GM23338 (cell line): ENCODE data around the gene PABPN1. TPM values are rescaled to one million over a fixed set of nuclear protein-coding genes. Genes with fewer than 3 reads are reported as not detected.

Experiments used
- ATAC-seq: fragments of 200-7000 bp; cut with Tn5 transposase; 3 replicates; pipeline ENCODE4 v1.9.1; 2020
- DNase-seq: peaks from one replicate; pipeline ENCODE4 v3.0.0-alpha.2; 2015; ENCODE audit warnings: low spot score
- H2AFZ ChIP-seq: fragments of 200-600 bp; sonication (generic); 2 replicates; pipeline ENCODE4 v1.8.0; 2016; ENCODE audit warnings: antibody characterized with exemption, mild to moderate bottlenecking, moderate library complexity
- H3F3A ChIP-seq: fragments of 200-600 bp; sonication (generic); replicated peaks from 2 replicates; pipeline ENCODE4 v1.8.0; 2017; ENCODE audit warnings: antibody characterized with exemption, mixed run types, low read depth
- H3K27ac ChIP-seq: fragments of 200-600 bp; sonication (generic); 2 replicates; pipeline ENCODE4 v1.6.1; 2016; ENCODE audit warnings: low read depth
- H3K27me3 ChIP-seq: fragments of 200-600 bp; sonication (generic); 2 replicates; pipeline ENCODE4 v1.8.0; 2016; ENCODE audit warnings: mild to moderate bottlenecking, mixed run types, moderate library complexity; ENCODE audit not compliant: insufficient read depth
- H3K36me3 ChIP-seq: fragments of 200-600 bp; sonication (generic); 2 replicates; pipeline ENCODE4 v1.8.0; 2016; ENCODE audit warnings: mild to moderate bottlenecking; ENCODE audit not compliant: insufficient read depth
- H3K4me1 ChIP-seq: fragments of 200-600 bp; sonication (generic); 2 replicates; pipeline ENCODE4 v1.8.0; 2016; ENCODE audit warnings: mild to moderate bottlenecking, moderate library complexity; ENCODE audit not compliant: insufficient read depth
- H3K4me2 ChIP-seq: fragments of 200-600 bp; sonication (generic); 2 replicates; pipeline ENCODE4 v1.7.1; 2017; ENCODE audit warnings: mixed run types
- H3K4me3 ChIP-seq: fragments of 200-600 bp; sonication (generic); 2 replicates; pipeline ENCODE4 v1.6.1; 2016; ENCODE audit warnings: mixed run types
- H3K79me2 ChIP-seq: fragments of 200-600 bp; sonication (generic); replicated peaks from 2 replicates; pipeline ENCODE4 v1.8.0; 2017; ENCODE audit warnings: mild to moderate bottlenecking; ENCODE audit not compliant: insufficient read depth
- H3K9me2 ChIP-seq: fragments of 200-600 bp; sonication (generic); 2 replicates; pipeline ENCODE4 v1.8.0; 2017; ENCODE audit not compliant: insufficient read depth
- H4K20me1 ChIP-seq: fragments of 200-600 bp; sonication (generic); replicated peaks from 2 replicates; pipeline ENCODE4 v1.8.0; 2017; ENCODE audit warnings: mild to moderate bottlenecking; ENCODE audit not compliant: insufficient read depth
- H3K27ac Mint-ChIP-seq: 2 replicates; pipeline ENCODE4 v1.8.0; 2020; ENCODE audit warnings: inconsistent platforms, mild to moderate bottlenecking, moderate library complexity, mixed read lengths
- H3K27me3 Mint-ChIP-seq: 3 replicates; pipeline ENCODE4 v1.8.0; 2022; ENCODE audit warnings: low read depth, mild to moderate bottlenecking, moderate library complexity, mixed read lengths, inconsistent platforms; ENCODE audit not compliant: insufficient read depth, poor library complexity
- H3K36me3 Mint-ChIP-seq: 3 replicates; pipeline ENCODE4 v1.8.0; 2021; ENCODE audit warnings: low read depth, mild to moderate bottlenecking, inconsistent platforms, moderate library complexity, mixed read lengths
- H3K4me1 Mint-ChIP-seq: 3 replicates; pipeline ENCODE4 v1.8.0; 2020; ENCODE audit warnings: mild to moderate bottlenecking, inconsistent platforms, mixed read lengths
- H3K4me3 Mint-ChIP-seq: 3 replicates; pipeline ENCODE4 v1.8.0; 2021; ENCODE audit warnings: moderate library complexity, mild to moderate bottlenecking, inconsistent platforms, mixed read lengths
- H3K9me3 Mint-ChIP-seq: 3 replicates; pipeline ENCODE4 v1.8.0; 2020; ENCODE audit warnings: moderate library complexity, mild to moderate bottlenecking, inconsistent platforms, mixed read lengths
- CREB1 ChIP-seq: fragments of 250-450 bp; sonication (Bioruptor Pico); IDR thresholded peaks from 2 replicates; pipeline ENCODE4 v1.5.0; 2020; ENCODE audit warnings: low read depth, mild to moderate bottlenecking, moderate library complexity
- EZH2 ChIP-seq: fragments of 200-600 bp; sonication (generic); IDR thresholded peaks from one replicate; pipeline ENCODE4 v1.8.0; 2017; ENCODE audit warnings: antibody characterized with exemption, mild to moderate bottlenecking, low read depth; ENCODE audit not compliant: unreplicated experiment
- EZH2phosphoT487 ChIP-seq: fragments of 200-600 bp; sonication (generic); IDR thresholded peaks from one replicate; pipeline ENCODE4 v1.8.1; 2018; ENCODE audit warnings: antibody characterized with exemption; ENCODE audit not compliant: unreplicated experiment
- JUNB ChIP-seq: IDR thresholded peaks from one replicate; pipeline ENCODE4 v1.6.1; 2016; ENCODE audit warnings: antibody characterized with exemption; ENCODE audit not compliant: unreplicated experiment
- NANOG ChIP-seq: IDR thresholded peaks from 2 replicates; pipeline ENCODE4 v1.6.1; 2016; ENCODE audit warnings: antibody characterized with exemption, borderline replicate concordance
- POLR2AphosphoS5 ChIP-seq: IDR thresholded peaks from 2 replicates; pipeline ENCODE4 v1.6.1; 2016; ENCODE audit warnings: antibody characterized with exemption, low read depth
- STAT1 ChIP-seq: IDR thresholded peaks from one replicate; pipeline ENCODE4 v1.6.1; 2016; ENCODE audit warnings: antibody characterized with exemption; ENCODE audit not compliant: unreplicated experiment
- ZNF114 ChIP-seq: fragments of 250-450 bp; sonication (Bioruptor Pico); IDR thresholded peaks from 2 replicates; pipeline ENCODE4 v1.5.0; 2020; ENCODE audit warnings: mild to moderate bottlenecking, moderate library complexity
- ZNF331 ChIP-seq: fragments of 250-450 bp; sonication (Bioruptor Pico); IDR thresholded peaks from 2 replicates; pipeline ENCODE4 v1.5.0; 2020; ENCODE audit warnings: low read depth, mild to moderate bottlenecking, moderate library complexity
- polyA plus RNA-seq: library from polyadenylated mRNA; unstranded; fragments of >200 nt; fragmentation: Nextera tagmentation; extraction: Ambion mirVana; gene quantifications from 2 replicates; pipeline ENCODE4 v1.2.1, GENCODE V29; 2016
- total RNA-seq: library from RNA; depleted of rRNA; stranded (reverse); fragments of >200 nt; shearing (Covaris generic); gene quantifications from 2 replicates; pipeline ENCODE4 v1.2.3, GENCODE V29; 2014
- TF ChIP-seq, protein P1 (sequence below): IDR thresholded peaks from one replicate; pipeline ENCODE4 v1.6.1; 2018; ENCODE audit warnings: antibody characterized with exemption; ENCODE audit not compliant: unreplicated experiment
- TF ChIP-seq, protein P2 (sequence below): IDR thresholded peaks from 2 replicates; pipeline ENCODE4 v1.6.1; 2016; ENCODE audit warnings: antibody characterized with exemption
- TF ChIP-seq, protein P3 (sequence below): fragments of 250-450 bp; sonication (Bioruptor Pico); IDR thresholded peaks from 2 replicates; pipeline ENCODE4 v1.5.0; 2020; ENCODE audit warnings: mild to moderate bottlenecking, moderate library complexity

PABPN1 gene
- total and polyA plus RNA-seq, 2 experiments from 2014 or later = 116 to 342 TPM

GRCh38 chr14:23286902-23287479, 34.3 kb upstream of the PABPN1 start:
- Histone ChIP-seq H3K4me2 (peak overlapping the region; percentile 90), H3F3A (peaks cover 10% of the 10 kb centered on the region), H2AFZ (no peak overlapping the region; the same call in 1 of the 2 replicates), H3K27me3 (peaks cover 65% of the 10 kb centered on the region), H4K20me1 (peaks cover 13% of the 10 kb centered on the region; the same call in 1 of the 2 replicates), H3K4me1 (peaks cover 15% of the 10 kb centered on the region), H3K27ac (peak overlapping the region; percentile 82), H3K36me3 (no peaks in the 10 kb centered on the region), H3K79me2 (peaks cover 12% of the 10 kb centered on the region), H3K9me2 (no peaks in the 10 kb centered on the region), H3K4me3 (peak overlapping the region; percentile 94)
- Mint-ChIP-seq H3K4me1 (peaks cover 11% of the 10 kb centered on the region; the same call in 2 of the 3 replicates), H3K4me3 (peak overlapping the region; percentile 91), H3K27ac (no peak overlapping the region), H3K27me3 (peaks cover 55% of the 10 kb centered on the region), H3K36me3 (no peaks in the 10 kb centered on the region), H3K9me3 (no peaks in the 10 kb centered on the region)
- ATAC-seq (no peak), DNase-seq (no peak)
- TF ChIP-seq, protein P1, sequence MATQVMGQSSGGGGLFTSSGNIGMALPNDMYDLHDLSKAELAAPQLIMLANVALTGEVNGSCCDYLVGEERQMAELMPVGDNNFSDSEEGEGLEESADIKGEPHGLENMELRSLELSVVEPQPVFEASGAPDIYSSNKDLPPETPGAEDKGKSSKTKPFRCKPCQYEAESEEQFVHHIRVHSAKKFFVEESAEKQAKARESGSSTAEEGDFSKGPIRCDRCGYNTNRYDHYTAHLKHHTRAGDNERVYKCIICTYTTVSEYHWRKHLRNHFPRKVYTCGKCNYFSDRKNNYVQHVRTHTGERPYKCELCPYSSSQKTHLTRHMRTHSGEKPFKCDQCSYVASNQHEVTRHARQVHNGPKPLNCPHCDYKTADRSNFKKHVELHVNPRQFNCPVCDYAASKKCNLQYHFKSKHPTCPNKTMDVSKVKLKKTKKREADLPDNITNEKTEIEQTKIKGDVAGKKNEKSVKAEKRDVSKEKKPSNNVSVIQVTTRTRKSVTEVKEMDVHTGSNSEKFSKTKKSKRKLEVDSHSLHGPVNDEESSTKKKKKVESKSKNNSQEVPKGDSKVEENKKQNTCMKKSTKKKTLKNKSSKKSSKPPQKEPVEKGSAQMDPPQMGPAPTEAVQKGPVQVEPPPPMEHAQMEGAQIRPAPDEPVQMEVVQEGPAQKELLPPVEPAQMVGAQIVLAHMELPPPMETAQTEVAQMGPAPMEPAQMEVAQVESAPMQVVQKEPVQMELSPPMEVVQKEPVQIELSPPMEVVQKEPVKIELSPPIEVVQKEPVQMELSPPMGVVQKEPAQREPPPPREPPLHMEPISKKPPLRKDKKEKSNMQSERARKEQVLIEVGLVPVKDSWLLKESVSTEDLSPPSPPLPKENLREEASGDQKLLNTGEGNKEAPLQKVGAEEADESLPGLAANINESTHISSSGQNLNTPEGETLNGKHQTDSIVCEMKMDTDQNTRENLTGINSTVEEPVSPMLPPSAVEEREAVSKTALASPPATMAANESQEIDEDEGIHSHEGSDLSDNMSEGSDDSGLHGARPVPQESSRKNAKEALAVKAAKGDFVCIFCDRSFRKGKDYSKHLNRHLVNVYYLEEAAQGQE = no peak
- TF ChIP-seq, protein P2, sequence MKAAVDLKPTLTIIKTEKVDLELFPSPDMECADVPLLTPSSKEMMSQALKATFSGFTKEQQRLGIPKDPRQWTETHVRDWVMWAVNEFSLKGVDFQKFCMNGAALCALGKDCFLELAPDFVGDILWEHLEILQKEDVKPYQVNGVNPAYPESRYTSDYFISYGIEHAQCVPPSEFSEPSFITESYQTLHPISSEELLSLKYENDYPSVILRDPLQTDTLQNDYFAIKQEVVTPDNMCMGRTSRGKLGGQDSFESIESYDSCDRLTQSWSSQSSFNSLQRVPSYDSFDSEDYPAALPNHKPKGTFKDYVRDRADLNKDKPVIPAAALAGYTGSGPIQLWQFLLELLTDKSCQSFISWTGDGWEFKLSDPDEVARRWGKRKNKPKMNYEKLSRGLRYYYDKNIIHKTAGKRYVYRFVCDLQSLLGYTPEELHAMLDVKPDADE = no peak
- TF ChIP-seq EZH2phosphoT487 = no peak
- no peak for TF ChIP-seq NANOG
- no peak for TF ChIP-seq STAT1
- TF ChIP-seq CREB1 (CRISPR knock-in tag) = no peak
- TF ChIP-seq POLR2AphosphoS5 = no peak
- TF ChIP-seq EZH2 = no peak
- no peak for TF ChIP-seq ZNF331 (CRISPR knock-in tag)
- TF ChIP-seq JUNB = no peak
- TF ChIP-seq ZNF114 (CRISPR knock-in tag) = no peak
- TF ChIP-seq, protein P3, sequence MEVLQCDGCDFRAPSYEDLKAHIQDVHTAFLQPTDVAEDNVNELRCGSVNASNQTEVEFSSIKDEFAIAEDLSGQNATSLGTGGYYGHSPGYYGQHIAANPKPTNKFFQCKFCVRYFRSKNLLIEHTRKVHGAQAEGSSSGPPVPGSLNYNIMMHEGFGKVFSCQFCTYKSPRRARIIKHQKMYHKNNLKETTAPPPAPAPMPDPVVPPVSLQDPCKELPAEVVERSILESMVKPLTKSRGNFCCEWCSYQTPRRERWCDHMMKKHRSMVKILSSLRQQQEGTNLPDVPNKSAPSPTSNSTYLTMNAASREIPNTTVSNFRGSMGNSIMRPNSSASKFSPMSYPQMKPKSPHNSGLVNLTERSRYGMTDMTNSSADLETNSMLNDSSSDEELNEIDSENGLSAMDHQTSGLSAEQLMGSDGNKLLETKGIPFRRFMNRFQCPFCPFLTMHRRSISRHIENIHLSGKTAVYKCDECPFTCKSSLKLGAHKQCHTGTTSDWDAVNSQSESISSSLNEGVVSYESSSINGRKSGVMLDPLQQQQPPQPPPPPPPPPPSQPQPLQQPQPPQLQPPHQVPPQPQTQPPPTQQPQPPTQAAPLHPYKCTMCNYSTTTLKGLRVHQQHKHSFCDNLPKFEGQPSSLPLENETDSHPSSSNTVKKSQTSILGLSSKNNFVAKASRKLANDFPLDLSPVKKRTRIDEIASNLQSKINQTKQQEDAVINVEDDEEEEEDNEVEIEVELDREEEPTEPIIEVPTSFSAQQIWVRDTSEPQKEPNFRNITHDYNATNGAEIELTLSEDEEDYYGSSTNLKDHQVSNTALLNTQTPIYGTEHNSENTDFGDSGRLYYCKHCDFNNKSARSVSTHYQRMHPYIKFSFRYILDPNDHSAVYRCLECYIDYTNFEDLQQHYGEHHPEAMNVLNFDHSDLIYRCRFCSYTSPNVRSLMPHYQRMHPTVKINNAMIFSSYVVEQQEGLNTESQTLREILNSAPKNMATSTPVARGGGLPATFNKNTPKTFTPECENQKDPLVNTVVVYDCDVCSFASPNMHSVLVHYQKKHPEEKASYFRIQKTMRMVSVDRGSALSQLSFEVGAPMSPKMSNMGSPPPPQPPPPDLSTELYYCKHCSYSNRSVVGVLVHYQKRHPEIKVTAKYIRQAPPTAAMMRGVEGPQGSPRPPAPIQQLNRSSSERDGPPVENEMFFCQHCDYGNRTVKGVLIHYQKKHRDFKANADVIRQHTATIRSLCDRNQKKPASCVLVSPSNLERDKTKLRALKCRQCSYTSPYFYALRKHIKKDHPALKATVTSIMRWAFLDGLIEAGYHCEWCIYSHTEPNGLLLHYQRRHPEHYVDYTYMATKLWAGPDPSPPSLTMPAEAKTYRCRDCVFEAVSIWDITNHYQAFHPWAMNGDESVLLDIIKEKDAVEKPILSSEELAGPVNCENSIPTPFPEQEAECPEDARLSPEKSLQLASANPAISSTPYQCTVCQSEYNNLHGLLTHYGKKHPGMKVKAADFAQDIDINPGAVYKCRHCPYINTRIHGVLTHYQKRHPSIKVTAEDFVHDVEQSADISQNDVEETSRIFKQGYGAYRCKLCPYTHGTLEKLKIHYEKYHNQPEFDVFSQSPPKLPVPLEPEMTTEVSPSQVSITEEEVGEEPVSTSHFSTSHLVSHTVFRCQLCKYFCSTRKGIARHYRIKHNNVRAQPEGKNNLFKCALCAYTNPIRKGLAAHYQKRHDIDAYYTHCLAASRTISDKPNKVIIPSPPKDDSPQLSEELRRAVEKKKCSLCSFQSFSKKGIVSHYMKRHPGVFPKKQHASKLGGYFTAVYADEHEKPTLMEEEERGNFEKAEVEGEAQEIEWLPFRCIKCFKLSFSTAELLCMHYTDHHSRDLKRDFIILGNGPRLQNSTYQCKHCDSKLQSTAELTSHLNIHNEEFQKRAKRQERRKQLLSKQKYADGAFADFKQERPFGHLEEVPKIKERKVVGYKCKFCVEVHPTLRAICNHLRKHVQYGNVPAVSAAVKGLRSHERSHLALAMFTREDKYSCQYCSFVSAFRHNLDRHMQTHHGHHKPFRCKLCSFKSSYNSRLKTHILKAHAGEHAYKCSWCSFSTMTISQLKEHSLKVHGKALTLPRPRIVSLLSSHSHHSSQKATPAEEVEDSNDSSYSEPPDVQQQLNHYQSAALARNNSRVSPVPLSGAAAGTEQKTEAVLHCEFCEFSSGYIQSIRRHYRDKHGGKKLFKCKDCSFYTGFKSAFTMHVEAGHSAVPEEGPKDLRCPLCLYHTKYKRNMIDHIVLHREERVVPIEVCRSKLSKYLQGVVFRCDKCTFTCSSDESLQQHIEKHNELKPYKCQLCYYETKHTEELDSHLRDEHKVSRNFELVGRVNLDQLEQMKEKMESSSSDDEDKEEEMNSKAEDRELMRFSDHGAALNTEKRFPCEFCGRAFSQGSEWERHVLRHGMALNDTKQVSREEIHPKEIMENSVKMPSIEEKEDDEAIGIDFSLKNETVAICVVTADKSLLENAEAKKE = no peak
